HTERT RPE-1 (cell line): Measurements from ENCODE around the gene CFHR5.
"Not testable (repeated sequence)": the region's sequence is repeated elsewhere in the genome, so short reads cannot be mapped to it uniquely, and the experiment has no call there.

Source experiments
- in situ Hi-C: fragments of 300-500 bp; cut with MboI; formaldehyde crosslinking; loops from 4 replicates; pipeline ENCODE4 v1.14.3; 2020; ENCODE audit warnings: low sequenced_read_pairs

Gene CFHR5

GRCh38 chr1:197017558-197018146, 40.3 kb downstream of the CFHR5 start:
- in situ Hi-C loops = no loop called here

- in situ Hi-C loops = no loop called here
Measured at GRCh38 chr1:197021716-197022115, 44.4 kb downstream of the CFHR5 start.

- in situ Hi-C loops = no loop called here
Measured at GRCh38 chr1:197024460-197024859, 47.1 kb downstream of the CFHR5 start.

GRCh38 chr1:197027359-197027758, 50.0 kb downstream of the CFHR5 start:
- in situ Hi-C loops = no loop called here

GRCh38 chr1:197029749-197030148, 52.4 kb downstream of the CFHR5 start:
- in situ Hi-C loops = no loop called here

GRCh38 chr1:197034631-197035339, 57.4 kb downstream of the CFHR5 start:
- in situ Hi-C loops = not testable (repeated sequence)

- in situ Hi-C loops = no loop called here
Measured at GRCh38 chr1:197036861-197037260, 59.5 kb downstream of the CFHR5 start.

GRCh38 chr1:197041486-197042353, 64.4 kb downstream of the CFHR5 start:
- in situ Hi-C loops = no loop called here

- in situ Hi-C loops = no loop called here
Measured at GRCh38 chr1:197042676-197043341, 65.5 kb downstream of the CFHR5 start.

GRCh38 chr1:197049100-197049499, 71.7 kb downstream of the CFHR5 start:
- in situ Hi-C loops = no loop called here
